Measurements from ENCODE around the gene PI4KA.

Gene PI4KA

GRCh38 chr22:20659920-20660319 is 198.7 kb downstream of the PI4KA start:
- DNase-seq = no peak

- DNase-seq = no peak
Observed at GRCh38 chr22:20659258-20659657, 199.4 kb downstream of the PI4KA start.

GRCh38 chr22:20658433-20659222 is 200.0 kb downstream of the PI4KA start:
- no peak for DNase-seq

GRCh38 chr22:20657963-20658362 is 200.6 kb downstream of the PI4KA start:
- no peak for DNase-seq
